Measurements from ENCODE around the gene JUND. TPM values are rescaled to one million over a fixed set of nuclear protein-coding genes. Genes with fewer than 3 reads are reported as not detected.

The JUND gene
- total RNA-seq, 1 experiment from 2014 or later = 128 TPM

DNA sequence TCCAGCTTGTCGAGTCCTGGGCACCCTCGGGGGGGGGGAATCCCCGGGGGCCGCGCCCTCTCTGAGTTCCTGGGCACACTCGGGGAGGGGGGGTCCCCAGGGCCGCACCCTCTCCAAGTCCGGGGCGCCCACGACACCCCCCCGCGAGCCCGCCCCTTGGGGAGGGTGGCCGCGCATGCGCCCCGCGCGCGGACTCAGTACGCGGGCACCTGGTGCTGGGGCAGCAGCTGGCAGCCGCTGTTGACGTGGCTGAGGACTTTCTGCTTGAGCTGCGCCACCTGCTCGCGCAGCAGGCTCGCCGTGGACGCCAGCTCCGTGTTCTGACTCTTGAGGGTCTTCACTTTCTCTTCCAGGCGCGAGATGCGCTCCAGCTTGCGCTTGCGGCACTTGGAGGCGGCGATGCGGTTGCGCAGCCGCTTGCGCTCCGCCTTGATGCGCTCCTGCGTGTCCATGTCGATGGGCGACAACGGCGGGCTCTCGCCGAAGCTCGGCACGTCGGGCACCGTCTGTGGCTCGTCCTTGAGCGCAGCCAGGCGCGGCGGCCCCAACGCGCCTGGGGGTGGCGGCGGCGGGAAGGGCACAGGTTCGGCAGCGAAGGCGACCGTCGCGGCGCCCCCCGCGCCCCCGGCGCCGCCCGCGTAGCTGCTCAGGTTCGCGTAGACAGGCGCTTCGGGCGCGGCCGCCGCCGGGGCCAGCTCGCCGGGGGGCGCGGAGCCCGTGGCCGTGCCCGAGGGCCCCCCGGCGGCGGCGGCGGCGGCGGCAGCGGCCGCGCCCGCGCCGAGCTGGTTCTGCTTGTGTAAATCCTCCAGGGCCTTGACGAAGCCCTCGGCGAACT is 958 bp downstream of the JUND start:
- peak; percentile 81 for DNase-seq (ENCODE audit: low spot score)
- no peaks in the 10 kb centered on the region for H3K9me3 ChIP-seq (ENCODE audit: low read depth, low read length, poor library complexity, severe bottlenecking)
- TF ChIP-seq, protein P1, sequence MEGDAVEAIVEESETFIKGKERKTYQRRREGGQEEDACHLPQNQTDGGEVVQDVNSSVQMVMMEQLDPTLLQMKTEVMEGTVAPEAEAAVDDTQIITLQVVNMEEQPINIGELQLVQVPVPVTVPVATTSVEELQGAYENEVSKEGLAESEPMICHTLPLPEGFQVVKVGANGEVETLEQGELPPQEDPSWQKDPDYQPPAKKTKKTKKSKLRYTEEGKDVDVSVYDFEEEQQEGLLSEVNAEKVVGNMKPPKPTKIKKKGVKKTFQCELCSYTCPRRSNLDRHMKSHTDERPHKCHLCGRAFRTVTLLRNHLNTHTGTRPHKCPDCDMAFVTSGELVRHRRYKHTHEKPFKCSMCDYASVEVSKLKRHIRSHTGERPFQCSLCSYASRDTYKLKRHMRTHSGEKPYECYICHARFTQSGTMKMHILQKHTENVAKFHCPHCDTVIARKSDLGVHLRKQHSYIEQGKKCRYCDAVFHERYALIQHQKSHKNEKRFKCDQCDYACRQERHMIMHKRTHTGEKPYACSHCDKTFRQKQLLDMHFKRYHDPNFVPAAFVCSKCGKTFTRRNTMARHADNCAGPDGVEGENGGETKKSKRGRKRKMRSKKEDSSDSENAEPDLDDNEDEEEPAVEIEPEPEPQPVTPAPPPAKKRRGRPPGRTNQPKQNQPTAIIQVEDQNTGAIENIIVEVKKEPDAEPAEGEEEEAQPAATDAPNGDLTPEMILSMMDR (conservative IDR thresholded peaks at IDR 0.05; ENCODE audit: low read depth, low read length) = no peak
- TF ChIP-seq EZH2 (IDR thresholded peaks at IDR 0.05; ENCODE audit: borderline replicate concordance, low read depth, low read length, poor library complexity, severe bottlenecking) = no peak
- intact Hi-C loops (cut with micrococcal nuclease; ENCODE audit: unreplicated experiment) = loop anchor here (2.0 kb wide), 1 partner anchor 136 kb away; no protein-coding TSS in a partner anchor
- no peaks in the 10 kb centered on the region for H3K27me3 ChIP-seq (replicated peaks; ENCODE audit: insufficient read depth, low read depth, low read length, poor library complexity)
- peak overlapping the region; percentile 99 for H3K27ac ChIP-seq (ENCODE audit: low read depth, low read length, poor library complexity, severe bottlenecking)
- ChIA-PET POLR2A (ENCODE audit: low non-redundant PET) (interaction anchor here (0.6 to 3.1 kb wide), 9 partner anchors 12 to 347 kb away, joined by 3 to 88 read pairs (median 9); partner anchors contain the start of gene LSM4), CTCF (interaction anchor here (0.8 to 2.0 kb wide), 6 partner anchors 12 to 181 kb away, joined by 4 to 74 read pairs (median 7); partner anchors contain the start of gene LSM4)
- H3K4me1 ChIP-seq (ENCODE audit: insufficient read depth, low read length, poor library complexity, severe bottlenecking) = peaks cover 23% of the 10 kb centered on the region
- peak overlapping the region; percentile 86 for H3K4me3 ChIP-seq (ENCODE audit: low read depth, low read length, poor library complexity, severe bottlenecking)
- H3K36me3 ChIP-seq (ENCODE audit: insufficient read depth, low read length, poor library complexity, severe bottlenecking) = peaks cover 26% of the 10 kb centered on the region
- no TSS peak for BruUV-seq (replicated peaks)

DNA sequence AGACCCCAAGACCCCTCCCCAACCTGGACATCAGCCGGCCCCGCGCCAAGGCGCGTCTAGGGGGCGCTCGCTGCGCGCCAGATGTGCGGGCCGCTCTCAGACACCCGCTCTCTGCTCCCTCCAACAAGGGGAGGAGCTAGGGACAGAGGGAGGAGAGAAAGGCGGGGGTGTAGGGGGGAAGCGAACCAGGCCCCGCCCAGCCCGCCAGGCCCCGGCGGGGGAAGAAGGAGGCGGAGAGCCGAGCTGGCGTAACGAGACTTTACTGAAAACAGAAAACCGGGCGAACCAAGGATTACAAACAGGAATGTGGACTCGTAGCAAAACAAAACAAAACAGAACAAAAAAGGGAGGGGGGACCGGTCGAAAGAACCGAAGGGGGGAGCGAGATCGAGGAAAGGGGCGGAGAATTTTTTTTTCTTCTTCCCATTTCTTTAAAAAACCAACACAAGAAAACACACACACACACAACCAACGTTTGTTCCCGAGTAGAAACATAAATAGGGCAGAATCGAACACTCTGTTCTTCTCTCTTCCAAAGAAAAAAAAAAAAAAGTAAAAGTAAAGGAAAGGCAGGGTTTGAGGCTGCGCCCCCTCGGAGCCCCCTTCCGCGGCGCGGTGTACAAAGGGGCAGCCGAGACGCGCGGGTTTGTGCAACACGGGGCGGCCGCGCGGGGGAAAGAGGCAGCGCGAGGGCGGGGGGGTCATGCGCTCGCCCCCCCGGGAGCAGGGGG is 1.7 kb downstream of the JUND start:
- BruUV-seq (replicated peaks) = TSS peak; percentile 50

DNA sequence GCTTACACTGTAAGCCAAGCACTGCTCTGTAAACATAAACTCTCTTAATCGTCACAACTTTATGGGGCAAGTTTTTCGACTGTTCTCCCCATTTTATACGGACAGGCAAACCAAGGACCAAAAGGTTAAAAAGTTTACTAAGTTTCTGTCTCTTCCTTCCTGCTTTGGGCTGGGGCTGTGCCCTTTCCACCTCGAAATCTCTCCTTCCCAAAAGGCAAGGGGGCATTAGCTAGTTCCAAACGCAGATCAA is 2.2 kb downstream of the JUND start:
- TF ChIP-seq, protein P1 (conservative IDR thresholded peaks at IDR 0.05; ENCODE audit: low read depth, low read length) = no peak
- TF ChIP-seq EZH2 (IDR thresholded peaks at IDR 0.05; ENCODE audit: borderline replicate concordance, low read depth, low read length, poor library complexity, severe bottlenecking) = no peak
- POLR2A ChIA-PET (ENCODE audit: low non-redundant PET) = interaction anchor here (0.6 to 0.7 kb wide), 3 partner anchors 21 to 652 kb away, joined by 3 to 8 read pairs (median 3); no protein-coding TSS in a partner anchor
- CTCF ChIA-PET = interaction anchor here (0.5 to 2.1 kb wide), 20 partner anchors 9 to 183 kb away, joined by 3 to 74 read pairs (median 6); partner anchors contain the start of genes LSM4 and MPV17L2
- BruUV-seq (replicated peaks) = no TSS peak
- Histone ChIP-seq H3K27ac (ENCODE audit: low read depth, low read length, poor library complexity, severe bottlenecking) (peak overlapping the region; percentile 99), H3K4me3 (ENCODE audit: low read depth, low read length, poor library complexity, severe bottlenecking) (peak overlapping the region; percentile 86), H3K36me3 (ENCODE audit: insufficient read depth, low read length, poor library complexity, severe bottlenecking) (peaks cover 35% of the 10 kb centered on the region), H3K27me3 (replicated peaks; ENCODE audit: insufficient read depth, low read depth, low read length, poor library complexity) (no peaks in the 10 kb centered on the region), H3K4me1 (ENCODE audit: insufficient read depth, low read length, poor library complexity, severe bottlenecking) (peaks cover 23% of the 10 kb centered on the region), H3K9me3 (ENCODE audit: low read depth, low read length, poor library complexity, severe bottlenecking) (no peaks in the 10 kb centered on the region)
- no peak for DNase-seq (ENCODE audit: low spot score)
- intact Hi-C loops (cut with micrococcal nuclease; ENCODE audit: unreplicated experiment) = loop anchor here (1.0 kb wide), 1 partner anchor 44 kb away; the partner anchor contains the start of gene LSM4

More for the DNA sequence above, 1.7 kb downstream of the JUND start:
- Histone ChIP-seq H3K4me1 (ENCODE audit: insufficient read depth, low read length, poor library complexity, severe bottlenecking) (peaks cover 23% of the 10 kb centered on the region), H3K36me3 (ENCODE audit: insufficient read depth, low read length, poor library complexity, severe bottlenecking) (peaks cover 32% of the 10 kb centered on the region), H3K4me3 (ENCODE audit: low read depth, low read length, poor library complexity, severe bottlenecking) (peak overlapping the region; percentile 86), H3K27me3 (replicated peaks; ENCODE audit: insufficient read depth, low read depth, low read length, poor library complexity) (no peaks in the 10 kb centered on the region), H3K27ac (ENCODE audit: low read depth, low read length, poor library complexity, severe bottlenecking) (peak overlapping the region; percentile 99), H3K9me3 (ENCODE audit: low read depth, low read length, poor library complexity, severe bottlenecking) (no peaks in the 10 kb centered on the region)
- CTCF ChIA-PET = interaction anchor here (0.5 to 2.1 kb wide), 35 partner anchors 9 to 316 kb away, joined by 3 to 74 read pairs (median 5); partner anchors contain the start of genes ARRDC2, LSM4 and MPV17L2
- peak; percentile 99 for DNase-seq (ENCODE audit: low spot score)
- no peak for TF ChIP-seq EZH2 (IDR thresholded peaks at IDR 0.05; ENCODE audit: borderline replicate concordance, low read depth, low read length, poor library complexity, severe bottlenecking)
- TF ChIP-seq, protein P1 (conservative IDR thresholded peaks at IDR 0.05; ENCODE audit: low read depth, low read length) = peak; percentile 99
- POLR2A ChIA-PET (ENCODE audit: low non-redundant PET) = interaction anchor here (0.5 to 3.1 kb wide), 9 partner anchors 13 to 652 kb away, joined by 3 to 88 read pairs (median 7); partner anchors contain the start of gene LSM4
- intact Hi-C loops (cut with micrococcal nuclease; ENCODE audit: unreplicated experiment) = loop anchor here (1.0 to 2.0 kb wide), 2 partner anchors 44 to 137 kb away; partner anchors contain the start of gene LSM4

Data from A673 (cell line).